Stimulated activated CD4-positive, alpha-beta T cell treated with anti-CD3 and anti-CD28 coated beads, Interleukin-4, amount 100 ng/mL, for 48 hours (primary cell): ENCODE data around the gene CCR1.
"Not testable (repeated sequence)": the region's sequence is repeated elsewhere in the genome, so short reads cannot be mapped to it uniquely, and the experiment has no call there.

ENCODE experiments used
- DNase-seq, 2 donors: peaks; one replicate each; pipeline ENCODE4 v3.0.0-alpha.2; 2020; ENCODE audit warnings: low read depth in 2 of 2

The CCR1 gene

GRCh38 chr3:46212101-46212500 lies 4.0 kb upstream of the CCR1 start:
- no peak for DNase-seq

DNA sequence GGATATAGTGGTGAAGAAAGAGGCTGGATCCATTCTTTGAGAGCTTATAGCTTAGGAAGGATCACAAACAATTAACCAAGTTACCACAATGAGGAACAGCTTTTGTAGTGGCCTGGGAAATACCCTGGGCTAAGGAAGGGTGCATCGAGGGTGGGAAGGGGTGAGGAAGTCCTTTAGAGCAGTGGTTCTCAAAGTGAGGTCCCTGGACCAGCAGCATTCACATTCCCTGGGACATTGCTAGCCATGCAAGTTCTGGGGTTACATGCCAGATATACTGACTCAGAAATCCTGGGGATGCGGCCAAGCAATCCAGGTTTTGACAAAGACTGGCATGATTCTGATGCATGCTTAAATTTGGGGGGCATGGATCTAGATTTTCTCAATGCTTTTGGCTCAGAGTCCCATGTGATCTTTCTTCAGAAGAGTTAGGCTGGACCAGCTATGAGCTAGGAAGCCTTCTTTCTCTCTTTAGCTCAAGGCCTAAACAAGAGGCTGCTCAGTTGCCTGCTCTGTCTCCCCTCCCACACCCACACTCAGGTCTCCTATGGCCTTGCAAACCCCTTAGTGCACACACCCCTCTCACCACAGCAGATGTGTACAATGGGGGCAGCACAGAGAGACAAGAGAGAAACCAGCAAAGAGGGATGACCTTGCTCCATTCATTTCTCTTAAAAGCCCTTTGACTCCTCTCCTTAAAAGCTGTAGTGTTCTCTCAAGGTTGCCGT lies 1.8 kb upstream of the CCR1 start:
- no peak for DNase-seq

- DNase-seq, result no peak
Measured at GRCh38 chr3:46209053-46209452, 940 bp upstream of the CCR1 start.

GRCh38 chr3:46207514-46207913 lies 599 bp downstream of the CCR1 start:
- not testable (repeated sequence) for DNase-seq

GRCh38 chr3:46206282-46207015 lies 1.7 kb downstream of the CCR1 start:
- no peak for DNase-seq

- DNase-seq, result no peak
Measured at GRCh38 chr3:46205286-46205960, 2.7 kb downstream of the CCR1 start.

DNA sequence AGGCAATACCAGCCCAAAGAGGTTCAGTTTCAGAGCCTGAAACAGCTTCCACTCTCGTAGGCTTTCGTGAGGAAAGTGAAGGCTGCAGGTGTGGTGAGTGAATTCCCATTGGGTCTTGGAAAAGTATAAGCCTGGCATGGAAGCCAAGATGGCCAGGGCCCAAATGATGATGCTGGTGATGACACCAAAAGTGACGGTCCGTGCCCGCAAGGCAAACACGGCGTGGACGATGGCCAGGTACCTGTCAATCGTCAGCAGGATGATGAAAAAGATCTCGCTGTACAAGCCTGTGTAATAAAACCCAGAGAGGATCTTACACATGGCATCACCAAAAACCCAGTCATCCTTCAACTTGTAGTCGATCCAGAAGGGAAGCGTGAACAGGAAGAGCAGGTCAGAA lies 4.4 kb downstream of the CCR1 start:
- no peak for DNase-seq

DNA sequence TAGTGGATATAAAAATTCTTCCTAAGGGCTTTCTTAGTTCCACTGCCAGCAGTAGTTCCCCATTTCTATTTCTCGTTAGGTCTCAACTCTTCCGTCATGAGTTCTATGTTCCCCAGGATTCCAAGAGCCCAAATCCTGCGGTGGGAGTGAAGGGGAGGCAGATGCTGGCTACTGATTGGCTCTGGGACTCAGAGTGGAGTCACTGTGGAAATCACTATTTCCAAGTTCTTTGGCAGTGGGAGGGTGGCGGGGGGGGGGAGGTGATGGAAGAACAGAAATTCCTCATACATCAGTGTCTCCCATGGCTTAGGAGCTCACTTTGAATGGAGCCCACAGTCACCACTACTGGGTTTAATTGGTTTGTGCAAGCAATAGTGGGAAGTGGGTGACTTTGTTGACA lies 5.6 kb downstream of the CCR1 start:
- DNase-seq, result no peak

- no peak for DNase-seq
Measured at GRCh38 chr3:46200790-46201189, 7.3 kb downstream of the CCR1 start.

GRCh38 chr3:46200211-46200610 lies 7.9 kb downstream of the CCR1 start:
- DNase-seq, result no peak

DNA sequence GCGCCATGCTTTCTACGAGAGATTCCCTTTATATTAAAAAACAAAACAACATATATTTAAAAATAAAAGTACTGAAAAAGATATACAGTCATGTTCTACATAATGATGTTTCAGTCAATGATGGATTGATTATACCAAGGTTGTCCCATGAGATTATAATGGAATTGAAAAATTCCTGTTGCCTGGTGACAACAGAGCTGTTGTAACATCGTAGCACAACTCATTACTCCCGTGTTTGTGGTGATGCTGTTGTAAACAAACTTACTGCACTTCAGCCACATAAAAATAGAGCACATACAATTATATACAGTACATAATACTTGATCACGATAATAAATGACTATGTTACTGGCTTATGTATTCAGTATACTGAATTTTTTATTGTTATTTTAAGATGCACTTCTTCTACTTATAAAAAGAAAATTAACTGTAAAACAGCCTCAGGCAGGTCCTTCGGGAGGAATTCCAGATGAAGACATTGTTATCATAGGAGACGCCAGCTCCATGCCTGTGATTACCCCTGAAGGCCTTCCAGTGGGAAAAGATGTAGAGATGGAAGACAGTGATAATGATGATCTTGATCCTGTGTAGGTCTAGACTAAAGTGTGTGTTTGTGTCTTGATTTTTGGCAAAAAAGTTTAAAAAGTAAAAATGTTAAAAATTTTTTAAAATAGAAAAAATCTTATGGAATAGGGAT lies 11.7 kb downstream of the CCR1 start:
- DNase-seq, result no peak

DNA sequence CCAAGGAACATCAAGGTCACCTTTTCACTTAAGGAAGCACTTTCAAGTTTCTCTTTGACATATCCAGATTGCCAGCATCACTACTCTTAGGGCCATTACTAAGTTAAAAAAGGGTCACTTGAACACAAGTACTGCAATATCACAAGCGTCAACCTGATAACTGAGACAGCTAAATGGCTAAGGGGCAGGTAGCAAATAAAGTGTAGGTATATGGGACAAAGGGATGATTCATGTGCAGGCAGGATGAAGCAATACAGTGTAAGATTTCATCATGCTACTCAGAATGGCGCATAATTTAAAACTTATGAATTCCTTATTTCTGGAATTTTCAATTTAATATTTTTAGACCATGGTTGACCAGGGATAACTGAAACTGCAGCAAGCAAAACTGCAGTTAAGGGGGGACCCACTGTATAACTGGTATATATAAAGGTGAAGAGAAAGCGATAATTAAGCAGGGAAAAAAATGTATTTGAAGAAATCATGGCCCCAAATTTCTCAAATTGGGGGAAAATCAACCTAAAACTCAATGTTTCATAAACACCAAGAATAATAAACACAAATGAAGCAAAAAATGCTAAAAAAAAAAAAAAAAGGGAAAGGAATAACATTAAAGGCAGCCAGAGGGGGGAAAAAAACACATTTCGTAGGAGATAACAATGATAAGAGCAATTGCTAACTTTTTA lies 13.1 kb downstream of the CCR1 start:
- DNase-seq, result no peak

GRCh38 chr3:46193436-46193835 lies 14.7 kb downstream of the CCR1 start:
- no peak for DNase-seq

GRCh38 chr3:46192939-46193338 lies 15.2 kb downstream of the CCR1 start:
- DNase-seq, result no peak

- DNase-seq, result no peak
Measured at GRCh38 chr3:46191730-46192129, 16.4 kb downstream of the CCR1 start.

DNA sequence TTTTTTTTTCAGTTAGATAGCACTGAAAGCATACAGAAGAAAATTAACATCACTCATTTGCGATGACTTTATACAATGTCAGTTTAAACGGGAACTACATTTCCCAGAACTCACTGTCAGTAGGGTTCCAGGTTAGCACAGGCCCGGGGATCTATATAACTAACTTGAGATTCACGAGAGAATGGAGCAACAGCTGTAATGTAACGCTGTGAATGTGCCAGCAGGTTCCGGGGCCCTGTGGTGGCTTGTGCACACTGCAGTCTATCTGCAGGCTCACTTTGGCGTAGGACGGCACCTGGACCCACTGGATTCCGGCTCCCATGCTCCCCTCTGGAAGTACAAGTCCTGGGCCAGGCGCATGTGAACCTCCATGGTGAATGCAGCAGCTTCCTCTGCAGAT lies 19.4 kb downstream of the CCR1 start:
- no peak for DNase-seq

GRCh38 chr3:46187876-46188275 lies 20.2 kb downstream of the CCR1 start:
- no peak for DNase-seq

- DNase-seq, result no peak
Measured at GRCh38 chr3:46187341-46187700, 20.8 kb downstream of the CCR1 start.

- DNase-seq, result no peak
Measured at GRCh38 chr3:46186471-46187340, 21.4 kb downstream of the CCR1 start.

- DNase-seq, result no peak
Measured at GRCh38 chr3:46184469-46184868, 23.6 kb downstream of the CCR1 start.

- no peak for DNase-seq
Measured at GRCh38 chr3:46183330-46183729, 24.8 kb downstream of the CCR1 start.
